GM12801 (cell line): ENCODE results near the gene PUS3.

Experiments used
- TF ChIP-seq, protein P1 (sequence below): IDR thresholded peaks from one replicate; pipeline ENCODE4 v1.5.1; 2011; ENCODE audit warnings: control low read depth; ENCODE audit not compliant: insufficient read length; ENCODE audit errors: extremely low read depth

The PUS3 gene

DNA sequence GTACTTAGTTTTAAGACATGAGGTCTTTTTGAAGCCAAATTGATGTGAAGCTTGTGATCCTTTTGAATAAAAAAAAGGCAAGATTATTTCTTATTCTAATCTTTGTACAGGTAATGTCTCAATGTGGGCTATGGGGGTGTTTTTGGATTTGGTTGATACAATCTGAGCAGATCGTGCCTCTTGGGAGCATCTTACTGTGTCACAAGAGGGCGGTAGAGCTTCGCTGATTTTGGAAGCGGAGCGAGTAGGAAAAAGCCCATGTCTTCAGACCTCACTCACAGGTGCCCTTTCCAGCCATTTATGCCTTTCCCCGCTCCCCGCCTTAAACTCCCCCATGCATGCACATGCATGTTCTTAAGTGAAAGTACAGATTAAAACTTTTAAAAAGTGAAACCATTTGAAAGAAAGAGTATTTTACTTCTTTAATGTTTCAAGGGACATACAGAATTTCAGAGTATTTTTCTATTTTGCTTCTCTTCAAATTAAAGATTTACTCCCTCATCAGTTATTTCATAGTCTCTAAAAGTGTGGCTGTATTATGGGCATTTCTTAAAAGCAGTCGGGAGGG, 20.1 kb upstream of the PUS3 start:
- TF ChIP-seq, protein P1, sequence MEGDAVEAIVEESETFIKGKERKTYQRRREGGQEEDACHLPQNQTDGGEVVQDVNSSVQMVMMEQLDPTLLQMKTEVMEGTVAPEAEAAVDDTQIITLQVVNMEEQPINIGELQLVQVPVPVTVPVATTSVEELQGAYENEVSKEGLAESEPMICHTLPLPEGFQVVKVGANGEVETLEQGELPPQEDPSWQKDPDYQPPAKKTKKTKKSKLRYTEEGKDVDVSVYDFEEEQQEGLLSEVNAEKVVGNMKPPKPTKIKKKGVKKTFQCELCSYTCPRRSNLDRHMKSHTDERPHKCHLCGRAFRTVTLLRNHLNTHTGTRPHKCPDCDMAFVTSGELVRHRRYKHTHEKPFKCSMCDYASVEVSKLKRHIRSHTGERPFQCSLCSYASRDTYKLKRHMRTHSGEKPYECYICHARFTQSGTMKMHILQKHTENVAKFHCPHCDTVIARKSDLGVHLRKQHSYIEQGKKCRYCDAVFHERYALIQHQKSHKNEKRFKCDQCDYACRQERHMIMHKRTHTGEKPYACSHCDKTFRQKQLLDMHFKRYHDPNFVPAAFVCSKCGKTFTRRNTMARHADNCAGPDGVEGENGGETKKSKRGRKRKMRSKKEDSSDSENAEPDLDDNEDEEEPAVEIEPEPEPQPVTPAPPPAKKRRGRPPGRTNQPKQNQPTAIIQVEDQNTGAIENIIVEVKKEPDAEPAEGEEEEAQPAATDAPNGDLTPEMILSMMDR: no peak

DNA sequence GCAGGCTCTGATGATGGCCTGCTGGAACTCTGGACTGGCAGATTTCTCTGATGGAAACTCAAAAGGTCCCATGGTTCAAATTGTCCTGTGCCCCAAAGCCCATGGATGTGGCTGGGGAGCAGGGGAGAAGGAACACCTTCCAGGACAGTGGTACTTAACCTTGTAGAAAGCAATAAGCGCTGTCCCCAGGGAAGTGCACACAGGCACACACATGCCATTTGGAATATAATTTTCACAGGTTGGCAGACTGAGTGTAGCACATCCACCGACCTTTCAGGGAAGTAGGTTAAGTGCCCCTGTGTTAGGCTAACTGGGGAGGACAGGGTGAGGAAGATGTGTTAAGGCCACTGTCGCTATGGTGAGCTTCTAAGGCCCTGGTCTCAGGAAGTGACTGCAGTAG, 19.1 kb upstream of the PUS3 start:
- TF ChIP-seq, protein P1: no peak

DNA sequence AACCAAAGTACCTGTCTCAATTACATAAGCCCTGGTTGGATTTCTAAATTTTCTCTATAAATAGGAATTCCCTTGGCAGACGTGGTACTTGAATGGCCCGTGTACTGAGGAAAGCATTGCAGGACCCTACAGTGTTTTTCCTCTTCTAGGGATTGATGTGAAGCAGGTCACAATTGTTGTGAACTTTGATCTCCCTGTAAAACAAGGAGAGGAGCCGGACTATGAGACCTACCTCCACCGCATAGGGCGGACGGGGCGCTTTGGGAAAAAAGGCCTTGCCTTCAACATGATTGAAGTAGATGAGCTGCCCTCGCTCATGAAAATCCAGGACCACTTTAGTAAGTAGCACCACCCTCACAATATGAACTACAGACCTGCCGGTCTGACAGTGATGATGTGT, 18.0 kb upstream of the PUS3 start:
- TF ChIP-seq, protein P1: no peak

DNA sequence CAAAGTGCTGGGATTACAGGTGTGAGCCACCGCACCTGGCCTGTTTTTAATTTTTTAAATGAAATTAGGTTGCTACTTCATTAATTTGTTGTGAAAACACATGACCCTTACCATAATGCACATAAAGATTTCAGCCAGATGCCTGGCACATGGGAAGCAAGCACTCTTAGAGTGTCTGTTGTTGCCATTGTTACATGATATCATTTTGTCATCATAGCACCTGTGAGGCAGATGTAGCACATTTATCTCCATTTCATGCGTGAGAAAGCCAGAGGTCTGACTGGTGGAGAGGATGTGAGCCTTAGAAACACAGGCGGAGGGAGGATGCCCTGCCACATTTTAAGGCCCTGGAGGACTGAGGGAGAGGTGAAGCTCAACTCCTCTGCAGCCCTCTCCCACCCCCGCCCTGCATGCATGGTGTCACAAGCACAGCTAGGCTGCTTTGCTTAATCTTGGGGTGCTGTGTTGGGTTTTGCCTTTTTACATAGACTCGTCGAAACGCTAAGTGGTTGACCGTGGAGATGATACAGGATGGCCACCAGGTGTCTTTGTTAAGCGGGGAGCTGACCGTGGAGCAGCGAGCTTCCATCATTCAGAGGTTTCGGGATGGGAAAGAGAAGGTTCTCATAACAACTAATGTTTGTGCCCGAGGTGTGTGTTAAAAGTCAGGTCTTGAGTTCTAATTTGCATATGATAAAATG, 15.3 kb upstream of the PUS3 start:
- TF ChIP-seq, protein P1: no peak

DNA sequence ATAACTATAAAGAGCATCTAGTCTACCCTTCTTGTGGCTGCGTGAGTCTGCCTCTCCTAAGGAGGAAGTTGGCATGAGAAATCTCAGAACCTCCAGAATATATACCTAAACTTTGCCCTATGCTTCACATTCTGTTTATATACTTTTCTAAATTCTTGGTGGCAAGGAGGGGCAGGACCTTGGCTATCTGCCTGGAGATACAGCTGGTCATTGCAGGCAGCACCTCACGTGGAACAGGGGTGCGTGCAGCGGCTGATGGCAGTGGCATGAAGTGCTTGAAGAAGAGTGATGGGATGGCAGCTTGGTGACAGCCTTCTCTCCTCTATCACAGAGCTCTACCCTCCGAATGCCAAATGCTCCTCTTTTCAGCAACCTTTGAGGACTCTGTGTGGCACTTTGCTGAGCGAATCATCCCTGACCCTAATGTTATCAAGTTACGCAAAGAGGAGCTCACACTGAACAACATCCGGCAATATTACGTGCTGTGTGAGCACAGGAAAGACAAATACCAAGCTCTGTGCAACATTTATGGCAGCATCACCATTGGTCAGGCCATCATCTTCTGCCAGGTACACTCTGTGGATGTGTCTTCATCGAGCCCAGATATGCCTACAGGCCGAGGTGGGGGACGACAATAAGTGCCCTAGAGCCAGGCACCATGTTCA, 13.8 kb upstream of the PUS3 start:
- TF ChIP-seq, protein P1: no peak

DNA sequence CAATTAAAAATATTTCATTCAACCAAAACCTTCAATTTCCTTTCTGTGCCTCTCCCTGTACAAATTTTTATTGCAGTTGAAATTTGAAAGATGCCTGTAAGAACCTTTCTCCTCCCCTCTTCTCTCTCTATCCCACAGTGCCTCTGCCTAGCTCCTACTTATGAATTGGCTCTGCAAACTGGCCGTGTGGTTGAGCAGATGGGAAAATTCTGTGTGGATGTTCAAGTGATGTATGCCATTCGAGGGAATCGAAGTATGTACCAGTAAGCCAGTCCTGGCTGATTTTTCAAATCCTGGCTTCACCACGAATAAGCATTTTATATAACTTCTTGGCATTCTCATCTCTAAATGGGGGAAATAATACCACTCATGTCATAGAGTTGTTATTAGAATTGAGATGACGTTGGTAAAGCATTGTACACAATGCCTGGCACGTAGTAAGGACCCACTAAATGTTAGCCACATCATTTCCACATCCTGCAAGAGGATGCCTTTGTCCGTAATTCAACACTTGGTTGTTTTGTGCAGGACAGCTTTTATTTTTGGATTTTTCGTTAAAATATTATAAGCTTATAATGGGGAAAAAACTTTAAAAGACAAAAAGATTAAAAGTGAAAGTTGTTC, 7.3 kb upstream of the PUS3 start:
- TF ChIP-seq, protein P1: no peak

DNA sequence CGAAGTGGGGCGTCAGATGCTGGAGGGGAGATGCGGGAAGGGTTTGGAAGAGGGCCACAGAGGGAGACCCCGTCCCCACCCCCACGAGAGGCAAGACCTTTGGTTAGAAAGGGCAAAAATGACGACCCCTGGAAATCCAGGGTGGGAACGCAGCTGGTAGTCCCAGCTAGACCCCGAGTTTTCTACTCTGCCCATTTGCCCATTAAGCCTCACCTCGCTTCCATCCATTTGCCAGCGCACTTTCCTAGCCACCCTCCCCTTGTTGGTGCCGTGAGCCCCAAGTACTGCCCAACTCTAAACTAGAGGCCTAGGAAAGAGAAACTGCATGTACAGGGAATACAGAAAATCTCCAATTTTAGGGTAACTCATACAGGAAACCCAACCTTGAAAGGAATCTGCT, 1.7 kb upstream of the PUS3 start:
- TF ChIP-seq, protein P1: no peak
